H1 (cell line): ENCODE data around the gene NPFF. TPM values are rescaled to one million over a fixed set of nuclear protein-coding genes. Genes with fewer than 3 reads are reported as not detected.

Experiments used
- polyA plus RNA-seq, 7 experiments: library from polyadenylated mRNA; depleted of rRNA in 3 of 7; stranded (reverse) in 5 of 7; unstranded in 2 of 7; fragments of >200 nt in 5 of 7; fragments of 200-250 nt in 2 of 7; gene quantifications; 1 replicate in 5 of 7; 2 replicates in 1 of 7; 4 replicates in 1 of 7; pipeline versions ENCODE4 v1.2.1 to v1.2.3, GENCODE V29; 2011 to 2013; ENCODE audit warnings: missing spikeins in 2 of 7, mixed read lengths in 2 of 7
- small RNA-seq: library from polyadenylated mRNA; stranded (forward); fragments of <200 nt; extraction: miRNeasy Mini kit (QIAGEN cat#:217004); gene quantifications from one replicate; pipeline ENCODE3, GENCODE V24; 2013; ENCODE audit not compliant: insufficient read depth
- total RNA-seq: library from RNA; stranded (reverse); fragmentation: NEBNext Ultra II Directional; extraction: Animal tissue kit (Norgen Biotek cat#: 25700); gene quantifications from 2 replicates; pipeline ENCODE4 v1.2.1, GENCODE V29; 2021

NPFF gene
- total and polyA plus RNA-seq, 2 of the 8 experiments (the other 6 are each of a cell fraction or from before 2014, with no cell fraction given): not detected

Small RNA genes lying within 50 kb of the gene (small RNA-seq; reads per million reads assigned to genes)
- gene AC023509.3: not detected

Other genes starting within 250 kb of the NPFF start
- gene ESPL1, start 239.2 kb downstream of the NPFF start, total RNA-seq: 47.0 and 52.7 TPM in 2 replicates
- 31.8 and 49.6 TPM in 2 replicates for gene ESPL1, start 239.2 kb downstream of the NPFF start, polyA plus RNA-seq (2011; rRNA removed)
- 265 and 290 TPM in 2 replicates for gene PFDN5, start 211.9 kb downstream of the NPFF start, total RNA-seq
- 339 and 630 TPM in 2 replicates for gene PFDN5, start 211.9 kb downstream of the NPFF start, polyA plus RNA-seq (2011; rRNA removed)
- gene MYG1, start 207.8 kb downstream of the NPFF start, total RNA-seq: 77.1 and 83.3 TPM in 2 replicates
- 104 and 117 TPM in 2 replicates for gene MYG1, start 207.8 kb downstream of the NPFF start, polyA plus RNA-seq (2011; rRNA removed)
- 66.1 and 68.2 TPM in 2 replicates for gene AAAS, start 185.9 kb downstream of the NPFF start, total RNA-seq
- gene AAAS, start 185.9 kb downstream of the NPFF start, polyA plus RNA-seq (2011; rRNA removed): 97.6 and 126 TPM in 2 replicates
- gene SP7, start 171.1 kb downstream of the NPFF start, total RNA-seq: 0.13 TPM in 1 of 2 replicates, not detected in the other
- gene SP7, start 171.1 kb downstream of the NPFF start, polyA plus RNA-seq (2011; rRNA removed): 0.12 and 0.27 TPM in 2 replicates
- gene SP1, start 127.3 kb downstream of the NPFF start, total RNA-seq: 75.2 and 79.1 TPM in 2 replicates
- gene SP1, start 127.3 kb downstream of the NPFF start, polyA plus RNA-seq (2011; rRNA removed): 46.4 and 50.7 TPM in 2 replicates
- 0.34 and 0.35 TPM in 2 replicates for gene AMHR2, start 83.6 kb downstream of the NPFF start, total RNA-seq
- 0.29 and 0.47 TPM in 2 replicates for gene AMHR2, start 83.6 kb downstream of the NPFF start, polyA plus RNA-seq (2011; rRNA removed)
- 164 and 185 TPM in 2 replicates for gene PRR13, start 65.8 kb downstream of the NPFF start, total RNA-seq
- gene PRR13, start 65.8 kb downstream of the NPFF start, polyA plus RNA-seq (2011; rRNA removed): 80.4 and 82.9 TPM in 2 replicates
- 1,114 and 1,123 TPM in 2 replicates for gene PCBP2, start 55.4 kb downstream of the NPFF start, total RNA-seq
- gene PCBP2, start 55.4 kb downstream of the NPFF start, polyA plus RNA-seq (2011; rRNA removed): 470 and 473 TPM in 2 replicates
- 21.4 and 23.4 TPM in 2 replicates for gene MAP3K12, start 8.0 kb downstream of the NPFF start, total RNA-seq
- gene MAP3K12, start 8.0 kb downstream of the NPFF start, polyA plus RNA-seq (2011; rRNA removed): 42.7 and 54.1 TPM in 2 replicates
- 66.1 and 69.9 TPM in 2 replicates for gene TARBP2, start 6.2 kb downstream of the NPFF start, total RNA-seq
- 122 and 135 TPM in 2 replicates for gene TARBP2, start 6.2 kb downstream of the NPFF start, polyA plus RNA-seq (2011; rRNA removed)
- 16.6 and 18.4 TPM in 2 replicates for gene ATF7, start 118.9 kb upstream of the NPFF start, total RNA-seq
- 8.3 and 10.1 TPM in 2 replicates for gene ATF7, start 118.9 kb upstream of the NPFF start, polyA plus RNA-seq (2011; rRNA removed)
- 401 and 408 TPM in 2 replicates for gene ATP5MC2, start 168.6 kb upstream of the NPFF start, total RNA-seq
- 823 and 952 TPM in 2 replicates for gene ATP5MC2, start 168.6 kb upstream of the NPFF start, polyA plus RNA-seq (2011; rRNA removed)
- 18.7 and 20.3 TPM in 2 replicates for gene CALCOCO1, start 220.0 kb upstream of the NPFF start, total RNA-seq
- gene CALCOCO1, start 220.0 kb upstream of the NPFF start, polyA plus RNA-seq (2011; rRNA removed): 35.3 and 39.3 TPM in 2 replicates
- gene CISTR, start 244.5 kb upstream of the NPFF start, total RNA-seq: not detected in 2 replicates
- not detected in 2 replicates for gene CISTR, start 244.5 kb upstream of the NPFF start, polyA plus RNA-seq (2011; rRNA removed)